ENCODE results near the gene SLAMF1.

The SLAMF1 gene

DNA sequence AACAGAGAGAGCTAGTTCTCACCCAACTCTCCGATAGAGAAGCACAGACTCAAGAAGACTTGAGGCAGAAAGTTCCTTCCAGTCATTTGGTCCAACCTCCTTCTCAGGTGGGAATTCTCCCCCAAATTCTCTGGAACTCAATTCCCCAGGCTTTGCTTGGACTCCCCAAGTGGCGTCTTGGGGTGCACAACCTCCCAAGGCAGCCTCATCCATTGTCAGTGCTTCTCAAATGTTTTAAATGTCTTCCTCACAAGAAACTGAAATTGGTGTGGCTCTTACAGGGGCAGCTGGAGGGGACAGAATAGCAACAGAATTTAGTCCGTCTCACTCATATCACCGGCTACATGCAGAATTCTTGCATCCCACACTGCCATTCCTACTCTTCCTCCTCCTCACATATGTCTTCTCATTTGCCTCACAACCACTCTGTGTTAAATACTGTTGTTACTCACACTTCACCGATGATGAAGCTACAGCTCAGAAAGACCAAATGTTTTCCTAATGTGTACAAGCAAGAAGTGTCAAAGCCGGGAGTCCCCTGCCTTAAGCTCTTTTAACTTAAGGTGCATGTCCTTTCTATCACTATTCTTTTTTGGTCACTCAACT, 34.1 kb downstream of the SLAMF1 start:
- H3K4me1 ChIP-seq (ENCODE audit: insufficient read depth, insufficient read length) = no peaks in the 10 kb centered on the region
- TF ChIP-seq ZNF274 (IDR thresholded peaks at IDR 0.05; ENCODE audit: low read depth, low read length) (no peak), YY1 (IDR thresholded peaks at IDR 0.05; ENCODE audit: insufficient read depth, insufficient read length) (no peak), SUZ12 (IDR thresholded peaks at IDR 0.05; ENCODE audit: extremely low read depth, insufficient read depth, insufficient read length) (no peak)
- H3K9ac ChIP-seq (ENCODE audit: insufficient read length, low read depth) = no peak overlapping the region
- no peak for DNase-seq (ENCODE audit: low read depth, low spot score)
- no peak overlapping the region for H3K4me3 ChIP-seq (ENCODE audit: insufficient read length, low read depth)
- H3K36me3 ChIP-seq (ENCODE audit: insufficient read depth, insufficient read length, low read length) = no peaks in the 10 kb centered on the region
- H3K27me3 ChIP-seq (ENCODE audit: insufficient read depth, insufficient read length) = no peaks in the 10 kb centered on the region
- H3K9me3 ChIP-seq (ENCODE audit: insufficient read depth, low read length) = no peaks in the 10 kb centered on the region

DNA sequence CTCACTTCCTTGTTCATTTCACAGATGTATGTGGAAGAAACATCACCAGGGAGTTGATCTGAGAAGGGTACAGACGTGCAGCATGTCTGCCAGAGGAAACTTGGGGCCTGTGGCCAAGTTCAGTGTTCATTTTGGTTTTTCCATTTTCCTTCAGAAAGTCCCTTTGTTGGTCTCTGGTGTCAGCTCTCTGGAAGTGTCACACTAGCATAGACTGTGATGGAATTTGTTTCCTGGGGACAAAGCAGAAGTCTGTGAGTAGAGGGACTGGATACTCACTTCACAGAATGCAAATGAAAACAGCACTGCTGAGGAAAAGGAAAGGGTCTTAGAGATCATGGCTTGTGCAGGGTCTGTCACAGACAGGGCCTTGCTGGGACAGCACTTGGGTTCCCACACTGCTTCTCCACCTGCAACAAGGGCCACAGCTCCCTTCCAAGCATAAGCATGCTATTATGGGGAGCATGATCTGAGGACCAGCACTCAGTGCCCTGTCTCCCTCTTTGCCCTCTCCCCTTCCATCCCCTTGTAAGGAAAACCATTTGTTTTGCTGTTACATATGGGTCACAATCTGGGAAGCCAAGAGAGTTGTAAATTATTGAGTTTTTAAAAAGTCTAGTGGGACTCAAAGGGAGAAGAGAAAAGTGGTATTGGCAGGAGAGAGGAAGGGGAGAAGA, 36.1 kb downstream of the SLAMF1 start:
- H3K27me3 ChIP-seq (ENCODE audit: insufficient read depth, insufficient read length) = no peaks in the 10 kb centered on the region
- no peaks in the 10 kb centered on the region for H3K4me1 ChIP-seq (ENCODE audit: insufficient read depth, insufficient read length)
- no peak for TF ChIP-seq SUZ12 (IDR thresholded peaks at IDR 0.05; ENCODE audit: extremely low read depth, insufficient read depth, insufficient read length)
- TF ChIP-seq YY1 (IDR thresholded peaks at IDR 0.05; ENCODE audit: insufficient read depth, insufficient read length) = no peak
- no peak for TF ChIP-seq ZNF274 (IDR thresholded peaks at IDR 0.05; ENCODE audit: low read depth, low read length)
- DNase-seq (ENCODE audit: low read depth, low spot score) = no peak
- H3K9me3 ChIP-seq (ENCODE audit: insufficient read depth, low read length) = no peaks in the 10 kb centered on the region
- no peak overlapping the region for H3K9ac ChIP-seq (ENCODE audit: insufficient read length, low read depth)
- H3K36me3 ChIP-seq (ENCODE audit: insufficient read depth, insufficient read length, low read length) = no peaks in the 10 kb centered on the region
- no peak overlapping the region for H3K4me3 ChIP-seq (ENCODE audit: insufficient read length, low read depth)

DNA sequence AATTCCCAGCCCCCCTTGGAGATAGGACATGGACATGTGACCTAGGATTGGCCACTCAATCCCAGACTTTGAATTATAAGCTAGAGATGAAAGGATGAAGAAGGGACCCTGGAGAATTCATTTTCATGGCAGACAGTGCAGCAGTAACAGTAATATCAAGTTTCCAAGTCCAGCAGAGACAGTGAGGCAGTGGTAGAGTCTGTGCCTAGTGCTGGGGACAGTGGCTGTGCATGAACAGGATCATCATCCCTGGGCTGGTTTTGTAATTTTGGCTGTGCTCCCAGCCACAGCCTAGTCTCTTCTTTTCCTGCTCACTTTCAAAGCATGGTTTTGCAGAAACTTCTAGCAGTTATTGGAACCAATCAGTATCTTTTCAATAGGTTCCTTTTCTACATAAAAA, 37.9 kb downstream of the SLAMF1 start:
- Histone ChIP-seq H3K4me3 (ENCODE audit: insufficient read length, low read depth) (no peak overlapping the region), H3K36me3 (ENCODE audit: insufficient read depth, insufficient read length, low read length) (no peaks in the 10 kb centered on the region), H3K9me3 (ENCODE audit: insufficient read depth, low read length) (peaks cover 4% of the 10 kb centered on the region), H3K9ac (ENCODE audit: insufficient read length, low read depth) (no peak overlapping the region), H3K4me1 (ENCODE audit: insufficient read depth, insufficient read length) (no peaks in the 10 kb centered on the region), H3K27me3 (ENCODE audit: insufficient read depth, insufficient read length) (no peaks in the 10 kb centered on the region)
- TF ChIP-seq SUZ12 (IDR thresholded peaks at IDR 0.05; ENCODE audit: extremely low read depth, insufficient read depth, insufficient read length) (no peak), ZNF274 (IDR thresholded peaks at IDR 0.05; ENCODE audit: low read depth, low read length) (no peak), YY1 (IDR thresholded peaks at IDR 0.05; ENCODE audit: insufficient read depth, insufficient read length) (no peak)
- DNase-seq (ENCODE audit: low read depth, low spot score) = no peak

DNA sequence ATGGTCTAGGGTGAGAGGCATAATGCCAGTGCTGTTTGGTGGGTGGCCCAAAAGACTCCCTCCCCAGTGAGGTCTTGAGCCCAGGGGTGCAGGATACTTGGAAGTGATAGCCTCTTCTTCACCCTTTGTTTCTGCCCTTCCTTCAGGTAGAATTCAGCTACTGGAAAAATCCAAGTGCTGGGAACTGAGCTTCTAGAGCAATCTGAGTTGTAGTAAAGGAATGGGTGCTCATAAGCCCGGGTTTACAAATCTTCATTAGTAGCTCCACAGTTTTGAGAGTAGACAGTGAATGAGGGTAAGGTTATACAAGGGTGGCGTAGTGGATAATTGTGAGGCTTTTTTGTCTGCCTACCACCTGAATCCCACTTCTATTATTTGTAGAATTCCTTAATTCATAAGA, 38.3 kb downstream of the SLAMF1 start:
- Histone ChIP-seq H3K4me1 (ENCODE audit: insufficient read depth, insufficient read length) (no peaks in the 10 kb centered on the region), H3K36me3 (ENCODE audit: insufficient read depth, insufficient read length, low read length) (no peaks in the 10 kb centered on the region)
- no peak for TF ChIP-seq SUZ12 (IDR thresholded peaks at IDR 0.05; ENCODE audit: extremely low read depth, insufficient read depth, insufficient read length)
- TF ChIP-seq YY1 (IDR thresholded peaks at IDR 0.05; ENCODE audit: insufficient read depth, insufficient read length) = no peak
- no peak for TF ChIP-seq ZNF274 (IDR thresholded peaks at IDR 0.05; ENCODE audit: low read depth, low read length)

DNA sequence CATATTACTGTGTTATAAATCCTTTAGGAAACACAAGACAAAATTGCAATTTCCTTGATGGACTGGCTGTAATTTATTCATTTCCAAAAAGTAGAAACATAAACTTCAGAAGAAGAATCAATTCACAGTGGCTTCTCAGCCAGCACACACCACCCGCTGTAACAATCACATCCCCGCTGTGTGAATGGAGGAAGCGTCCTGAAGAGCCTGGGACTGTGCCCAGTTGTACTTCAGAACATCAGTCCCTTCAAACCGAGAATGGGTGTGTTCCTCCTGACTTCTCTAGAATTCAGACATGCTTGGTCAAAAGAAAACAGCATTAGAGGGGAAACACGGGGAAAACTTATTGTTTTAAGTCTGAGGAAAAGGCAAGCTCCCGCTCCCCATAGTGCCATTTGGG, 38.8 kb downstream of the SLAMF1 start:
- no peaks in the 10 kb centered on the region for H3K27me3 ChIP-seq (ENCODE audit: insufficient read depth, insufficient read length)
- TF ChIP-seq SUZ12 (IDR thresholded peaks at IDR 0.05; ENCODE audit: extremely low read depth, insufficient read depth, insufficient read length) (no peak), YY1 (IDR thresholded peaks at IDR 0.05; ENCODE audit: insufficient read depth, insufficient read length) (no peak), ZNF274 (IDR thresholded peaks at IDR 0.05; ENCODE audit: low read depth, low read length) (no peak)
- no peak overlapping the region for H3K9ac ChIP-seq (ENCODE audit: insufficient read length, low read depth)
- no peak overlapping the region for H3K4me3 ChIP-seq (ENCODE audit: insufficient read length, low read depth)
- no peaks in the 10 kb centered on the region for H3K4me1 ChIP-seq (ENCODE audit: insufficient read depth, insufficient read length)
- peaks cover 4% of the 10 kb centered on the region for H3K9me3 ChIP-seq (ENCODE audit: insufficient read depth, low read length)
- H3K36me3 ChIP-seq (ENCODE audit: insufficient read depth, insufficient read length, low read length) = no peaks in the 10 kb centered on the region
- DNase-seq (ENCODE audit: low read depth, low spot score) = no peak

More for the DNA sequence above, 38.3 kb downstream of the SLAMF1 start:
- Histone ChIP-seq H3K9ac (ENCODE audit: insufficient read length, low read depth) (no peak overlapping the region), H3K4me3 (ENCODE audit: insufficient read length, low read depth) (no peak overlapping the region), H3K9me3 (ENCODE audit: insufficient read depth, low read length) (peaks cover 4% of the 10 kb centered on the region), H3K27me3 (ENCODE audit: insufficient read depth, insufficient read length) (no peaks in the 10 kb centered on the region)
- DNase-seq (ENCODE audit: low read depth, low spot score) = no peak

DNA sequence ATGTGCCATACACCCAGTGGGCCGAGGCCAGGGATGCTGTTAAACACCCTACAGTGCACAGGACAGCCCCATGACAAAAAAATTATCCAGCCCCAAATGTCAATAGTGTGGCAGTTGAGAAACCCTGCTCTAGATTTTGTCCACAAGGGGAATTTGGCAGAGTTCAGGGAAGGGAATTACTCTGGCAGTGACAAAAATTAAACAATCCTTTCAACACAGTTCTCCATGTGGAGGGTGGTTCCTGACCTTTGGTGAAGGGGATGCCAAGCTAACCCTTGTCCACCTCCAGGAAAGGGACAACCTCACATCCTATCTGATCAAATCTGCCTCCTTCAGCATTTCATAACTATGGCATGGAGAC, 39.2 kb downstream of the SLAMF1 start:
- H3K27me3 ChIP-seq (ENCODE audit: insufficient read depth, insufficient read length) = no peaks in the 10 kb centered on the region
- H3K36me3 ChIP-seq (ENCODE audit: insufficient read depth, insufficient read length, low read length) = no peaks in the 10 kb centered on the region
- H3K9ac ChIP-seq (ENCODE audit: insufficient read length, low read depth) = no peak overlapping the region
- H3K9me3 ChIP-seq (ENCODE audit: insufficient read depth, low read length) = peaks cover 4% of the 10 kb centered on the region
- TF ChIP-seq YY1 (IDR thresholded peaks at IDR 0.05; ENCODE audit: insufficient read depth, insufficient read length) = no peak
- TF ChIP-seq ZNF274 (IDR thresholded peaks at IDR 0.05; ENCODE audit: low read depth, low read length) = no peak
- no peak for TF ChIP-seq SUZ12 (IDR thresholded peaks at IDR 0.05; ENCODE audit: extremely low read depth, insufficient read depth, insufficient read length)
- no peaks in the 10 kb centered on the region for H3K4me1 ChIP-seq (ENCODE audit: insufficient read depth, insufficient read length)
- no peak overlapping the region for H3K4me3 ChIP-seq (ENCODE audit: insufficient read length, low read depth)
- DNase-seq (ENCODE audit: low read depth, low spot score) = no peak

DNA sequence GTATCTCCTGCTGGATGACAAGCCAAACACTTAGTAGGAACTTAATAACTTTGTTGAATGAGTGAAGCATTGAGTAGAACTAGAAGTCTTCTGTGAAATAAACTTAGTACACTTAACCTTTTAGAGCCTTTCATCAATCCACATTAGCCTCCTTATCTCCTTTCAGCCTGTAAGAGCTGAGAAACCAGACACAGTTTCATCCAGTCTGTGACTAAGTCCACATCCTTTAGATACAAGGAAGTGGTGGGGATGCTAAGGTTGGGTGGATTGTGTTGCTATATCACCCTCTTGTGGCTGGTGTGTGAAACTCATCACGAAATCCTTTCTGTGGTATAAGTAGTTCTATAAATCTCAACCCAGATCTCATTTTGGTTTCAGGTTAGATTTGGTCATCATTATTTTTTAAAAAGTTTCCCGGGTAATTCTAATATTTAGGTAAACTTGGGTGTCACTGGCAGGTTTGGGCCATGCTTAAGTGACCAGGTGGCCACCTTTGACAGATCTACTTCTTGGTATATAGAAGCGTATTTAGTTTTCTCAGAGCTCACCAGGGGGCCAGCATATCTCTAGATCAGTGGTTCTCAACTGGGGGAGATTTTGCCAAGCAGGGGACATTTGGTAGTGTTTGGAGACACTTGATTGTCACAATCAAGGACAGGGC, 39.7 kb downstream of the SLAMF1 start:
- H3K9ac ChIP-seq (ENCODE audit: insufficient read length, low read depth) = no peak overlapping the region
- H3K27me3 ChIP-seq (ENCODE audit: insufficient read depth, insufficient read length) = no peaks in the 10 kb centered on the region
- H3K36me3 ChIP-seq (ENCODE audit: insufficient read depth, insufficient read length, low read length) = no peaks in the 10 kb centered on the region
- H3K4me3 ChIP-seq (ENCODE audit: insufficient read length, low read depth) = no peak overlapping the region
- peaks cover 4% of the 10 kb centered on the region for H3K9me3 ChIP-seq (ENCODE audit: insufficient read depth, low read length)
- H3K4me1 ChIP-seq (ENCODE audit: insufficient read depth, insufficient read length) = no peaks in the 10 kb centered on the region
- peak; percentile 81 for DNase-seq (ENCODE audit: low read depth, low spot score)
- TF ChIP-seq YY1 (IDR thresholded peaks at IDR 0.05; ENCODE audit: insufficient read depth, insufficient read length) (no peak), ZNF274 (IDR thresholded peaks at IDR 0.05; ENCODE audit: low read depth, low read length) (no peak), SUZ12 (IDR thresholded peaks at IDR 0.05; ENCODE audit: extremely low read depth, insufficient read depth, insufficient read length) (no peak)

Data from NT2/D1 (cell line).